GM10266 (cell line): ENCODE results near the gene LMNA.
"Not testable (repeated sequence)": the region's sequence is repeated elsewhere in the genome, so short reads cannot be mapped to it uniquely, and the experiment has no call there.

ENCODE experiments used
- DNase-seq: peaks from one replicate; pipeline ENCODE4 v3.0.0; 2012; ENCODE audit errors: extremely low spot score
- CTCF ChIP-seq: IDR thresholded peaks from 2 replicates; pipeline ENCODE4 v1.5.1; 2012; ENCODE audit warnings: mild to moderate bottlenecking, low read depth; ENCODE audit not compliant: control insufficient read depth, insufficient read depth; ENCODE audit errors: missing control alignments

Gene LMNA

DNA sequence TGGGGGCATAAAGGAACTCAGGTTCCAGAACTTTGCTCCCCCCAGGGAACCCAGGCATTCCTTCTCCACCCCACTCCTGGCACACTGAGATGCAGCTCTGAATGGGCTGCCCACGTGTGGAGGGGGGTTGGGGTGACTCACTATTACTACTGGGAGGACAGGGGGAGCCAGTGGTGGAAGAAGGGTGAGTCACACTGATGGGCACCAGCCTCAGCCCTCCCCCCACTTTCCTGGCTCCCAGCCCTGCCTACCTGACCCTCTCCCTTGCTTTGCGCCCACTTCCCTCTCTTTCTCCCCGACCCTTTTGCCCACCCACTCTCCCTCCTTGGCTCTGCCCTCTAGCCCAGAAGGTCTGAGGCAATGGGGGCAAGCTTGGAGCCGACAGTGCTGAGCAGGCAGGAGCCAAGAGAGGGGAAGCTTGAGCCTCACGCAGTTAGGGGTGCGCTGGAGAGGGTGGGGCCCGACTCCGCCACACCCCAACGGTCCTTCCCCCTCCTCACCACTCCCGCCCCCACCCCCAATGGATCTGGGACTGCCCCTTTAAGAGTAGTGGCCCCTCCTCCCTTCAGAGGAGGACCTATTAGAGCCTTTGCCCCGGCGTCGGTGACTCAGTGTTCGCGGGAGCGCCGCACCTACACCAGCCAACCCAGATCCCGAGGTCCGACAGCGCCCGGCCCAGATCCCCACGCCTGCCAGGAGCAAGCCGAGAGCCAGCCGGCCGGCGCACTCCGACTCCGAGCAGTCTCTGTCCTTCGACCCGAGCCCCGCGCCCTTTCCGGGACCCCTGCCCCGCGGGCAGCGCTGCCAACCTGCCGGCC is at the start of gene LMNA:
TSS of gene LMNA (plus strand) at position 611 of the 818 bp plus-strand sequence. CDS start 208 bp downstream, outside the sequence.
- DNase-seq = peak; percentile 80
- TF ChIP-seq CTCF = no peak

DNA sequence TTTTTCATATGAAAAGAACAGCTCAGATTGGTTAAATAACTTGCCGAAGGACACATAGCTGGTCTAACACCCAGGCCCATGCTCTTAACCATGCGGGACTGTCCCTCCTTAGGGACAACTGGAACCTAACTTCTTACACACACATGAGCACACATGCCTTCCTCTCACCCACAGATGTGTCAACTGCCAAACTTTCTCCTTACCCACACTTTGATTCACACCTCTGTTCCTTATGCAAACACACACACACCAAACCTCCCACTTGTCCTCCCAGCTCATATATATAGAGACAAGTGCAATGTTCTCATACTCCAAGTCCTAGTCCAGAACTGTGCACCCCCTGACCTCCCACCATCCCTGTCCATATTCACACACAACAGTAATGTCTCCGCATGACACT is 49.3 kb upstream of the LMNA start:
- DNase-seq = no peak
- TF ChIP-seq CTCF = no peak

GRCh38 chr1:156065871-156066270 is 48.6 kb upstream of the LMNA start:
- no peak for TF ChIP-seq CTCF
- no peak for DNase-seq

DNA sequence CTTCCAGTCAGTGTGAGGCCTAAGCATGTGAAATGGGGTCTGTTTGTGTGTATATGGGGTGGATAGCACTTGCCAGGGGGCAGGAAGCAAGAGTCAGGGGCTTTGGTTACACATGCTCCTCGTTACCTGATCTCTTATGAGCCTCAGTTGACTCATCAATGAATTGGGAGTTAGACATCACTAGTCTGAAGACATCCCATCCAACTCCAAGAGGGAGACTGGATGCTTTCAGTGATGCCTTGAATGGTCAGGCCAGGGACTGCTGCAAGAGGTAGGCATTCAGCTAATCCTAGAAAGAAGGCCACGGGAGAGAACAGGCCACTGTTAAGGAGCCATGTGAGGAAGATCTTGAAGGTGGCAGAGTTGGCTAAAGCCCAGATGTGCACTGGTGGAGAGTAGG is 47.2 kb upstream of the LMNA start:
- TF ChIP-seq CTCF = no peak
- DNase-seq = no peak

DNA sequence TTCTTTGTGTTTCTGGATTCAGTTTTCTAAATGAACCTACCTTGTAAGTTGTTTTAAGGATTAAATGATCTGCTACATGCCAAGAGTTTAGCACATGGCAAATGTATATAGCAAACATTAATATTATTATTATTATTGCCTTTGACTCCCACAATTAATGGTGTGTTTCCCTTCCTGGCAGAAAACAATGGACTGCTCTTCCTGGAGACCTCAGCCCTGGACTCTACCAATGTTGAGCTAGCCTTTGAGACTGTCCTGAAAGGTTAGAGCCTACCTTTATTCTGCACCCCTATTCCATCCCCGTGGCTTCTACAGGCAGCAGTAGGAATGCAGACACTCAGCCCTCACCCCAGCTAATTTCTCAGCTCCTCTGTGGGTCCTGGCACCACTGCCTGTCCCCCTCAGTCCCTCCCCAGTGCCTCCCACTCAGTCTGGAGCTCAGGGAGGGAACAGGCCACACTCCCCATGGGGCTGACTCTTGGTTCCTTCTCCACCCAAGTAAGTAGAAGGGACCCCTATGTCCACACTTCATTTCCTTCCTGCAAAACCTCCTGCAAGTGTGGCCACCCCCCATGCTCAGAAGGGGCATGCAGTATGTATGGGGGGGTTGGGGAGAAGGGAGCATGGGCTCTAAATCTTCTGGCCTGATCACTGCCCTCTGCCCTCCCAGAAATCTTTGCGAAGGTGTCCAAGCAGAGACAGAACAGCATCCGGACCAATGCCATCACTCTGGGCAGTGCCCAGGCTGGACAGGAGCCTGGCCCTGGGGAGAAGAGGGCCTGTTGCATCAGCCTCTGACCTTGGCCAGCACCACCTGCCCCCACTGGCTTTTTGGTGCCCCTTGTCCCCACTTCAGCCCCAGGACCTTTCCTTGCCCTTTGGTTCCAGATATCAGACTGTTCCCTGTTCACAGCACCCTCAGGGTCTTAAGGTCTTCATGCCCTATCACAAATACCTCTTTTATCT is 44.7 kb upstream of the LMNA start:
- no peak for DNase-seq
- no peak for TF ChIP-seq CTCF

DNA sequence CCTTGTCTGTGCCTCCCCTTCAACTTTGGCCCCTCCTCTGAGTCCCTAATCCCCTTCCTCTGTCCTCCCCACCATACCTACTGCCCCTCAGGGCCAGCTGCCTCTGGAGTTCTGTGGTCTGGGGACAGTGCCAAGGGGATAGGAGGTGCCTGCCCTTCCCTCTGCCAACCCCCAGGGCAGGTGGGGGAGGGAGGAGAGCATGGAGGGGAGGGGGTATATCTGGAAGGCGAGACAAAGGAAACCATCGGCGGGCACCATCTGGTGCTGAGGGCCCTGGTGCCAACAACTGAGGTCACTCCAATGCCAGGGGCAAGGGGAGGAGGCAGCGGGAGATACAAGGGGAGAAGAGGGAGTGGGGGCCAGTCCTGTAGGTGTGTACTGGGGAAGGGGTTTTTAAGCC is 44.0 kb upstream of the LMNA start:
- no peak for DNase-seq
- no peak for TF ChIP-seq CTCF

- DNase-seq = not testable (repeated sequence)
Measured at GRCh38 chr1:156071332-156071816, 43.1 kb upstream of the LMNA start.
